Activated naive CD4-positive, alpha-beta T cell treated with anti-CD3 and anti-CD28 coated beads for 36 hours (primary cell): ENCODE data around the gene KCNJ5. TPM values are rescaled to one million over a fixed set of nuclear protein-coding genes. Genes with fewer than 3 reads are reported as not detected.

ENCODE experiments used
- CTCF ChIA-PET: fragments of 350-600 bp; sonication (Branson Sonifier 250); formaldehyde crosslinking; loops from one replicate; lab custom pipeline; 2021; ENCODE audit warnings: antibody characterized with exemption; lab: Charles Lee
- DNase-seq: peaks from one replicate; pipeline ENCODE4 v3.0.0-alpha.2; 2020
- H3K27ac Mint-ChIP-seq: one replicate; pipeline ENCODE4 v1.8.0; 2021; ENCODE audit warnings: mild to moderate bottlenecking, mixed read lengths
- H3K27me3 Mint-ChIP-seq: one replicate; pipeline ENCODE4 v1.8.0; 2021; ENCODE audit warnings: low read depth, mixed read lengths
- H3K36me3 Mint-ChIP-seq: one replicate; pipeline ENCODE4 v1.8.0; 2021; ENCODE audit warnings: low read depth, mixed read lengths
- H3K4me1 Mint-ChIP-seq: one replicate; pipeline ENCODE4 v1.8.0; 2021; ENCODE audit warnings: low read depth, mixed read lengths
- H3K4me3 Mint-ChIP-seq: one replicate; pipeline ENCODE4 v1.8.0; 2021; ENCODE audit warnings: mild to moderate bottlenecking, moderate library complexity, mixed read lengths
- H3K9me3 Mint-ChIP-seq: one replicate; pipeline ENCODE4 v1.8.0; 2021; ENCODE audit warnings: mixed read lengths
- intact Hi-C: fragments of 100-400 bp; cut with micrococcal nuclease; formaldehyde crosslinking; loops from one replicate; pipeline ENCODE4 v1.15.1; 2023
- total RNA-seq, 2 experiments: library from RNA; stranded (reverse); gene quantifications; one replicate each; pipeline ENCODE4 v1.2.3, GENCODE V29; 2021

The KCNJ5 gene
- total RNA-seq, 2 experiments from 2014 or later: not detected

DNA sequence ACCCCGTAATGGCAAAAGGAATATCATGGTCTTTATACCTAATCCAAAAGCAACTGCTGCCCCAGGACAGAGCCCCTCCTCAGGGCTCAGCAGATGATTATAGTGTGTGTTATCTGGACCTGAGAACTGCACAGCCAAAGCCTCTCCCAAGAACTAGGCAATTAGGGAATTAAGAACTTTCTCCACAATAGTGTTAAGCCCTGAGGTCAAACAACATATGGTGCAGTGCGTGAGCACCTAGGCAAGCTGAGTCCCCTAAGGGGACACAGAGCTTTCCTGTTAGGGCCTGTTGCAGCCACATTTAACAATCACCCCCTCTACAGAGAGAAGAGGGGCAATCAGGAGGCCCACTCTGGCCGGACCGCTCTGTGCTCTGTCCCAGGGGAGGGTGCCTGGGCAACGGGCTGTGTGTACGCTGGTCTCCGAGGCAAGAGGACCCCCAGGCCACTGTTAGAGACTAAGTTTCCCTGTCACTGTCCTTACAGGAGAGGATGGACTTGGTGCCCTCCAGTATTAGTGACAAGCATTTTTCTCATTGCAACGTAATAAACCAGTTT lies 1.4 kb upstream of the KCNJ5 start:
- no peak for DNase-seq
- CTCF ChIA-PET: interaction anchor here (6.0 to 10.5 kb wide), 2 partner anchors 17 to 67 kb away, joined by 46 to 114 read pairs; no protein-coding TSS in a partner anchor
- Mint-ChIP-seq H3K9me3 (no peaks in the 10 kb centered on the region), H3K27me3 (peaks cover 42% of the 10 kb centered on the region), H3K4me3 (no peak overlapping the region), H3K27ac (no peak overlapping the region), H3K36me3 (no peaks in the 10 kb centered on the region), H3K4me1 (peaks cover 5% of the 10 kb centered on the region)
- intact Hi-C loops: no loop called here

DNA sequence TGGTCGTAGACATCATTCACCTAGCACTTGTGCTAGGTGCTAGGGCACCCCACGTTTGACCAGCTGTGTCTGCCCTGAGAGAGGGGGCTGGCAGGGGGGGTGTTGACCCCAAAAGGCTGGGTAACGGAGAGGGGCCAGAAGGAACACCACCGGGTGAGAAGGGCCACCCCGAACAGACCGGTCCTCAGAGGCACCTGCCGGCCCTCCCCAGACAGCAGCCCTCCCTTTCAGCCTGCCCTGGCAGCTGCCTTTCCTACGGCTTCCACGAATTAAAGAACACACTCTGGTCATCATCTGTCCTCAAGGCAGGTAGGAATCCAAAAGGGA lies 977 bp upstream of the KCNJ5 start:
- DNase-seq: no peak
- Mint-ChIP-seq H3K4me1 (peaks cover 5% of the 10 kb centered on the region), H3K27me3 (peaks cover 41% of the 10 kb centered on the region), H3K9me3 (no peaks in the 10 kb centered on the region), H3K4me3 (no peak overlapping the region), H3K36me3 (no peaks in the 10 kb centered on the region), H3K27ac (no peak overlapping the region)
- CTCF ChIA-PET: interaction anchor here (6.0 to 10.5 kb wide), 2 partner anchors 17 to 67 kb away, joined by 46 to 114 read pairs; no protein-coding TSS in a partner anchor
- intact Hi-C loops: no loop called here

DNA sequence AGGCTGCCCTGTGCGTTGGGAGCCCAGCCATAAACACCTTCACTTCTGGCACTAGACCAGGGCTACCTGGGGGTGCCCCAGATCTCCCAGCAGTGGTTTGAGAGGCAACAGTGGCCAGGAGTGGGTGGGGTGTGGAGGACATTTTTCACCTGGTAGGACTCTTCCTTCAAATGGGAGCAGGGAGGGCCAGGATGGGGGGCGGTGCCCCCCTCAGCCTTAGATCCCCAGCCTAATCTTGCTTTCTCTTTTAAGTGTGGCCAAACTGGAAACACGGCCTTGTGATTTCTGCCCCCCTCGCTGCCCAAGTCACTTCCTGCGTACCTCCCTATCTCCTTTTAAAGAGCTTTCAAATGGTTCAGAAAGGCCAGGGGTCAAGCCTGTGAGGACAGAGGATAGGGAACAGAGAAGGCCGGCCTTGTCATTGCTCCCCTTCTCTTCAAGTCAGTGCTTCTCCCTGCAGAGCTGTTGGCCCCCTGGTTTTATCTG lies 800 bp downstream of the KCNJ5 start:
- no peaks in the 10 kb centered on the region for H3K36me3 Mint-ChIP-seq
- peaks cover 5% of the 10 kb centered on the region for H3K4me1 Mint-ChIP-seq
- peaks cover 34% of the 10 kb centered on the region for H3K27me3 Mint-ChIP-seq
- no peak overlapping the region for H3K4me3 Mint-ChIP-seq
- no peaks in the 10 kb centered on the region for H3K9me3 Mint-ChIP-seq
- no peak for DNase-seq
- no peak overlapping the region for H3K27ac Mint-ChIP-seq
- intact Hi-C loops: no loop called here
- CTCF ChIA-PET: interaction anchor here (0.7 to 10.5 kb wide), 5 partner anchors 10 to 65 kb away, joined by 3 to 114 read pairs (median 7); no protein-coding TSS in a partner anchor

DNA sequence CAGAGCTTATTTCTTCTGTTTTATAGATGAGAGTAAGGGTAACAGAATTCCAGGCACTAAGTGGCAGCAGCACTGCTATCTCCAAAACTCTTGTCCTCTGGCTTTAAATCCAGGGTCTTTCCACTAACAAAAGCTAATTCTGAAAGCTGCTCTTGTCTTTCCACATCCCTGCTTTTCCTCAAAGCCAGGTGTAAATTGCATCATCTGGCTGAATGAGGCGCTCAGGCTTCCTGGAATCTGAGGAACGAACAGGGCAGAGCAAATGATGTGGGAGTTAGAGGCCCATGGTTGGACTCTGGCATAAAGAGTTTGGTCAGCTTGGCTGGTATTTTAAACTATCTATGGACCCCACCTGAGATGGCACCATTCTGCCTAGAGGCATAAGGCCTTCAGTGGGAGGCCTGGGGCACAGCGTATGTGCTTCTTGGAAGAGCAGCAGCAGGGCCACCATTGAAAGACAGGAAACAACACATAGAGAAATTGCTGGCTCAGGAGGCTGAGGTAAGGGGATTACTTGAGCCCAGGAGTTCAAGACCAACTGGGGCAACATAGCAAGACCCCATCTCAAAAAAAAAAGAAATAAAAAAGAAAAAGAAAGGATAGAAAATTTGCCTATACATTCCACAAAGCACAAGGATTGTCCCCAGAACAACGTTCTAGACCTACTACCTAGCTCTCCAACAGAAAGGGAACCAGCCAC lies 1.9 kb downstream of the KCNJ5 start:
- CTCF ChIA-PET: interaction anchor here (0.7 to 10.5 kb wide), 6 partner anchors 8 to 64 kb away, joined by 3 to 114 read pairs (median 10); no protein-coding TSS in a partner anchor
- Mint-ChIP-seq H3K27ac (no peak overlapping the region), H3K4me1 (peaks cover 5% of the 10 kb centered on the region), H3K4me3 (no peak overlapping the region), H3K36me3 (no peaks in the 10 kb centered on the region), H3K9me3 (no peaks in the 10 kb centered on the region), H3K27me3 (peaks cover 29% of the 10 kb centered on the region)
- intact Hi-C loops: no loop called here
- DNase-seq: no peak

DNA sequence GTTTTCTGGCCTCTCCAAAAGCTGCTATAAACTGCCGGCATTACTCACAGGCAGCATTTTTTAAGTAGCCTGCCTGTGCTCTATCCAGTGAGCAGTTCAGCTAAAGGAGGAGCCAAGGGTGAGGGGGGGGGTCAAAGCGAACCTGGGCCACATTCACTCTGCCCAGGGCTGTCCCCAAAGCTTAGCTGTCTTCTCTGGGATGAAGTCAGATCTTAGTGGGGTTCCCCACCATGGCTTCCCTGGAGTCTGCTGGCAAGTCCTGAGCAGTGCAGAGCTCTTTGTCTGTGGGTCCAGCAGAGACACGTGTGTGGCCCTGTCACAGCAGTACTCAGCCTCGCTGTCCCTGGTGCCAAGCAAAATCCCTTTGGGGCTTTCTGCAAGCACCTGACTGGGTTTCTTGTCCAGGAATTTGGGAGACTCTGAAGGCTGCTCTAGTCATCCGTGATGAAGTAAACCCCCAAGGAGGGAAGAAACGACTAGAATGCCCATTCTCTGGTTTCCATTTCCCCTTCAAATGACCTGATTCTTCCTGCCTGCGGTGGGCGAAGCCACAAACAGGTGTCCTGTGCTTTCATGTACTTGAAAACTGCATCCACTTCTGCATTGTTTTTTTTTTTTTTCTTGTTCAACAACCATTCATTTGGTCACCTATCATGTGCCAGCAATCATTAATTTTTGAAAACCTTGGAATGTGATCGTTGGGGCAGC lies 2.6 kb downstream of the KCNJ5 start:
- CTCF ChIA-PET: interaction anchor here (3.1 to 10.5 kb wide), 3 partner anchors 9 to 63 kb away, joined by 14 to 114 read pairs (median 46); no protein-coding TSS in a partner anchor
- Mint-ChIP-seq H3K4me3 (no peak overlapping the region), H3K36me3 (no peaks in the 10 kb centered on the region), H3K27ac (no peak overlapping the region), H3K27me3 (peaks cover 23% of the 10 kb centered on the region), H3K4me1 (peaks cover 5% of the 10 kb centered on the region), H3K9me3 (no peaks in the 10 kb centered on the region)
- intact Hi-C loops: no loop called here
- no peak for DNase-seq

DNA sequence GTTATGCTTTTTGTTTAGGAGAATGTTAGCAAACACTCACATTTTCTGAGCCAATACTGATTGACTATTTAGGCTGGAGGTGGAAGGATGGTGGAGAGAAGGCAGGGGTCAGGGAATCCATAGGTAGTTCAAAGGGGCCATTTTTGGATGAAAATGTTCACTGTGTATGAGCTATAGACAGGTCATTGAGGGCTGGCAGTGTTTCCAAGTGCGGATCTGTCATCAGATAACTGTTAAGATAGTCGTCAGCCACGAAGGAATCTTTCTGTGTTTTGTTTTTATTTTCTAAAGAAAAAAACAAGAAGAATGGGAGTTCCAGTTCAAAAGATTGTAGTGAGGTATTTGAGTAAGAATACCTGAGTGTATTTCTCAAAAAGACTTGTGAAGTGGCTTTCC lies 3.1 kb downstream of the KCNJ5 start:
- no peak overlapping the region for H3K27ac Mint-ChIP-seq
- no peaks in the 10 kb centered on the region for H3K36me3 Mint-ChIP-seq
- H3K27me3 Mint-ChIP-seq: peaks cover 20% of the 10 kb centered on the region
- H3K4me3 Mint-ChIP-seq: no peak overlapping the region
- intact Hi-C loops: no loop called here
- peaks cover 5% of the 10 kb centered on the region for H3K4me1 Mint-ChIP-seq
- no peaks in the 10 kb centered on the region for H3K9me3 Mint-ChIP-seq
- DNase-seq: no peak
- CTCF ChIA-PET: interaction anchor here (3.1 kb wide), 1 partner anchor 10 kb away, joined by 14 read pairs; no protein-coding TSS in a partner anchor

DNA sequence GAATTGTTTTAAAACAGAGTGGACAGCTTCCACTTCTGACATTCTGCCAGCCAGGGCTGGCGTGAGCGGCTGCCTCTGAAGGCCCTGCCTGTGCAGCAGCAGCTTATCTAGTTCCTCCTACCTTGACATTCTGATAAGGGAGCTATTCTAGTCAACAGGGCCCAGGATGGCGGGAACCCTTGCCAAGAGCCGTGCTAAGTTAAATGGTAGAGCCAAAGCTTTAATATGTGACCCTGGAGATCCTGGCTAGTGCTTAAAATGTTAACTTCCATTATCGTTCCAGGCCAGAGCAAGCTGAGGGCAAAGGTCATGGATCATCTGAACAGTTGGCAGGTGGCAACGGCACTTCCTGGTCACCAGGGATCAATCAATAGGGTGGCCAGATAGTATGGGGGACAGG lies 3.5 kb downstream of the KCNJ5 start:
- no peaks in the 10 kb centered on the region for H3K9me3 Mint-ChIP-seq
- H3K36me3 Mint-ChIP-seq: no peaks in the 10 kb centered on the region
- H3K27me3 Mint-ChIP-seq: peaks cover 16% of the 10 kb centered on the region
- peaks cover 5% of the 10 kb centered on the region for H3K4me1 Mint-ChIP-seq
- intact Hi-C loops: no loop called here
- CTCF ChIA-PET: interaction anchor here (3.1 kb wide), 1 partner anchor 10 kb away, joined by 14 read pairs; no protein-coding TSS in a partner anchor
- no peak overlapping the region for H3K27ac Mint-ChIP-seq
- DNase-seq: no peak
- H3K4me3 Mint-ChIP-seq: no peak overlapping the region

DNA sequence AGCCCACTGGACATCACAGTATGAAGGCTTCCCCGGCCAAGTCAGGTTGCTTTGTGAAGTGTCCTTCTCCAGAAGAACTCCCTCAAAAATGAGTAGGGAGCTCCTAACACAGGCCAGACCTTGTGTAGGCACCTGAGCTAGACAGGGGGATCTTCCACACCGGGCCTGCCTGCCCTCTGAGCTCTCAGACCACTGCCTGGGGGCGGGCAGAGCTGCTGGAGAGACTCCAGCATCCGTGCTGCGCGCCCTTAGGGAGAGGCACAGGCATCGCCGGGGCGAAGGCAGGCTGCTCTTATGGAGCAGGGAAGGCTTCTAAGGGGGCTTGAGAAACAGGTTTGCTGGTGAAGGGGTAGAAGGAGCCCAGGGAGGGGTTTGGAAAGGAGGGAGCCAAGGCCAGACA lies 4.4 kb downstream of the KCNJ5 start:
- no peaks in the 10 kb centered on the region for H3K36me3 Mint-ChIP-seq
- DNase-seq: no peak
- no peak overlapping the region for H3K27ac Mint-ChIP-seq
- H3K27me3 Mint-ChIP-seq: peaks cover 14% of the 10 kb centered on the region
- H3K4me1 Mint-ChIP-seq: peaks cover 5% of the 10 kb centered on the region
- intact Hi-C loops: no loop called here
- CTCF ChIA-PET: interaction anchor here (3.1 kb wide), 1 partner anchor 11 kb away, joined by 14 read pairs; no protein-coding TSS in a partner anchor
- no peaks in the 10 kb centered on the region for H3K9me3 Mint-ChIP-seq
- H3K4me3 Mint-ChIP-seq: no peak overlapping the region

DNA sequence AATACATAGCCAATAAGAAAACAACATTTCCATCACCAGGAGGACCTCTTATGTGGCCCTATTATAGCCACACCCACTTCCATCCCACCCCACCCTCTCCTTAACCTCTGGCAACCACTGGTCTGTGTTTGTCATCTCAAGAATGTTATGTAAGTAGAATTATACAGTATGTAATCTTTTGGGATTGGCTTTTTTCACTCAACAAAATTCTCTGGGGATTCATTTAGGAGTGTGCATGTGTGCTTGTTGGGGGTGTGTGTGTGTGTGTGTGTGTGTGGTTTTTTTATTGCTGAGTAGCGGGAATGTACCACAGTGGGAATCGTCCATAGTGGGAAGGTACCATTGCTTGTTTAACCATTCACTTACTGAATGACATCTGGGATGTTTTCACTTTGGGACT lies 5.2 kb downstream of the KCNJ5 start:
- CTCF ChIA-PET: no interaction called here
- Mint-ChIP-seq H3K4me1 (peaks cover 2% of the 10 kb centered on the region), H3K27me3 (peaks cover 10% of the 10 kb centered on the region), H3K9me3 (no peaks in the 10 kb centered on the region), H3K36me3 (no peaks in the 10 kb centered on the region), H3K27ac (no peak overlapping the region), H3K4me3 (no peak overlapping the region)
- intact Hi-C loops: no loop called here
- DNase-seq: no peak

DNA sequence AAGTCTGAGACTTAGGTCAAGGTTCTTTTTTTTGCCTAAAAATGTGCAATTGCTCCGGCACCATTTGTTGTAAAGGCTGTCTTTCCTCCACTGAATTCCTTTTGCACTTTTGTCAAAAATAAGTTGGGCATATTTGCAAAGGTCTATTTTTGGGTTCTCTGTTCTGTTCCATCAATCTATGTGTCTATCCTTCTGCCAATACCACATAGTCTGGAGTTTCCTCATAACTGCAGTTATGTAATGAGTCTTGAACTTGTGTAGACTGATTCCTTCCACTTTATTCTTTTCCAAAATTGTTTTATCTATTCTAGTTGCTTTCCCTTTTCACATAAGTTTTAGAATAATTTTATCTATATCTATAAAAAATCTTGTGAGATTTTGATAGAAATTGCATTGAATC lies 6.7 kb downstream of the KCNJ5 start:
- Mint-ChIP-seq H3K9me3 (no peaks in the 10 kb centered on the region), H3K27me3 (no peaks in the 10 kb centered on the region), H3K4me3 (no peak overlapping the region), H3K4me1 (no peaks in the 10 kb centered on the region), H3K27ac (no peak overlapping the region), H3K36me3 (no peaks in the 10 kb centered on the region)
- intact Hi-C loops: no loop called here
- CTCF ChIA-PET: no interaction called here
- DNase-seq: no peak

DNA sequence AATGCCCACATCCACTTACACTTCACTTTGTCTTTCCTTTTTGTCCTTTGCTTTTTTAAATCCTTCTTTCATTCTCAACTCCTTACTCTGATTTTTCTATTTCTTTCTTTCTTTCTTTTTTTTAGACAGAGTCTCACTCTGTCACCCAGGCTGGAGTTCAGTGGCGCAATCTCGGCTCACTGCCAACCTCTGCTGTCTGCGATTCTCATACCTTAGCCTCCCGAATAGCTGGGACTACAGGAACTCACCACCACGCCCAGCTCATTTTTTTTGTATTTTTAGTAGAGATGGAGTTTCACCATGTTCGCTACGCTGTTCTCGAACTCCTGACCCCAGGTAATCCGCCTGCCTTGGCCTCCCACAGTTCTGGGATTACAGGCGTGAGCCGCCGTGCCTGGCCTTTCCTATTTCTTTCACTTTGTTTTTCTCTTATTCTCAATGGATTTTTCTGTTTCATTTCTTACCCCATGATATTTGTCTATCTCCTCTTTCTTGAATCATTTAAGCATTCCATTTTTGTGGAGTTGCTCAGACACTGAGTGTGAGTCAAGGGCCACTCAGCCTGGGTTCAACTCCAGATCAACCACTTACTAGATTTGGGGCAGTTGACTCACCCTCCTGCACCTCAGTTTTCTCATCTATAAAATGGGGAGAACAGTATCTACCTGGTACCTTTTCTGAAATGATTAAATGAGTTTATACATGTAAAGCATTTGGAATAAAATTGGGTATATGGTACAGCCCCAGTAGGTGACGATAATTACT lies 7.6 kb downstream of the KCNJ5 start:
- Mint-ChIP-seq H3K27me3 (peaks cover 2% of the 10 kb centered on the region), H3K9me3 (no peaks in the 10 kb centered on the region), H3K36me3 (no peaks in the 10 kb centered on the region), H3K4me3 (no peak overlapping the region), H3K4me1 (no peaks in the 10 kb centered on the region), H3K27ac (no peak overlapping the region)
- DNase-seq: no peak
- intact Hi-C loops: no loop called here
- CTCF ChIA-PET: no interaction called here

DNA sequence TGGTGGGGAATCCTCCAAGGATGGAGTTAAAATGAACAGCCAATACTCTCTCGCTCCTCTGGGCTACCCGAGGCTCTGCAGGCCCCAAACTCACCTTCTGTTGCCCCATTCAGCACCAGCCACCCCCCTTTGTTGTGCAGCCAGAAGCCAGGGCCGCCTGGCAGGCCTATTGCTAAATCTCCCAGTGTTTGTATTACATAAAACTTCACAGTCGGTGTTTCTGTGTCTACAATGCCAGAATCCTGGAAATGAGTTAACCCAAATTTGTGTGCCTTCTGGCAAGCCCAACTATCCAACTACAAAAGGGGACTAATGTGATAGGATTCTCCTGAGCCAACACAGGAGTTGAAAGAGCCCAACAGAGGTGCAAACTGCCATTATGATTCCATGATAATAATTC lies 9.3 kb downstream of the KCNJ5 start:
- Mint-ChIP-seq H3K9me3 (no peaks in the 10 kb centered on the region), H3K36me3 (no peaks in the 10 kb centered on the region), H3K4me3 (no peak overlapping the region), H3K27me3 (peaks cover 10% of the 10 kb centered on the region), H3K4me1 (peaks cover 4% of the 10 kb centered on the region), H3K27ac (no peak overlapping the region)
- no peak for DNase-seq
- intact Hi-C loops: no loop called here
- CTCF ChIA-PET: interaction anchor here (1.9 kb wide), 1 partner anchor 16 kb away, joined by 13 read pairs; no protein-coding TSS in a partner anchor
